ENCODE results near the gene PLEKHG4.

Gene PLEKHG4

DNA sequence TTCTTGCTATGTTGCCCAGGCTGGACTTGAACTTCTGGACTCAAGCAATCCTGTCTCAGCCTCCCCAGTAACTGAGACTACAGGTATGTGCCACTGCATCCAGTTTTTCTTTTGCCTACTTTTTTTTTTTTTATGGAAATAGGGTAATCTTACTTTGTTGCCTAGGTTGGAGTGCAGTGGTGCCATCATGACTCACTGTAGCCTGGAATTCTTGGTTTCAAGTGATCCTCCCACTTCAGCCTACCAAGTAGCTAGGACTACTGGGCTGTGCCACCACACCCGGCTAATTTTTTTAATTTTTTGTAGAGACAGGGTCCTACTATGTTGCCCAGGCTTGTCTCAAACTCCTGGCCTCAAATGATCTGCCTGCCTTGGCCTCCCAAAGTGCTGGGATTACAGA, 57.3 kb downstream of the PLEKHG4 start:
- no peak for DNase-seq
